ENCODE results near the gene DNAH2. TPM values are rescaled to one million over a fixed set of nuclear protein-coding genes. Genes with fewer than 3 reads are reported as not detected.

Gene DNAH2
- total RNA-seq, 1 experiment from 2014 or later, result 0.15 TPM

- WGBS (ENCODE audit: extremely low coverage, insufficient read length, low lambda C conversion rate), result no CpG with 5 or more reads among the region's 4 CpGs
- Histone ChIP-seq H3T11ph (ENCODE audit: low read length) (no peak overlapping the region), H2BK20ac (ENCODE audit: low read depth, low read length, poor library complexity, severe bottlenecking) (no peak overlapping the region), H2BK12ac (ENCODE audit: insufficient read length, low read depth, low read length) (no peak overlapping the region), H3K9ac (ENCODE audit: extremely low read depth, insufficient read length, low read length) (no peak overlapping the region), H2BK15ac (ENCODE audit: low read depth, low read length) (no peak overlapping the region), H4K20me1 (ENCODE audit: control insufficient read depth, insufficient read depth, insufficient read length) (no peaks in the 10 kb centered on the region), H4K5ac (ENCODE audit: insufficient read length, low read depth, low read length) (no peak overlapping the region), H3K79me1 (ENCODE audit: insufficient read depth, low read depth, low read length, poor library complexity, severe bottlenecking) (no peaks in the 10 kb centered on the region), H4K8ac (replicated peaks; ENCODE audit: insufficient read length, low read depth, low read length) (no peak overlapping the region), H3K14ac (ENCODE audit: insufficient read depth, low read length) (no peak overlapping the region), H3K56ac (ENCODE audit: insufficient read length, low read depth, low read length) (no peak overlapping the region), H2BK5ac (ENCODE audit: insufficient read length, low read length) (no peak overlapping the region), H2AK5ac (ENCODE audit: insufficient read length, low read length) (no peak overlapping the region), H3K23ac (ENCODE audit: insufficient read length, low read depth, low read length) (no peak overlapping the region), H3K4ac (ENCODE audit: low read depth, low read length) (no peak overlapping the region), H3K23me2 (ENCODE audit: insufficient read length, low read depth, low read length, poor library complexity, severe bottlenecking) (peaks cover 8% of the 10 kb centered on the region), H3K4me1 (ENCODE audit: insufficient read depth, low read length) (peaks cover 4% of the 10 kb centered on the region; the same call in 1 of the 2 replicates), H3K18ac (ENCODE audit: insufficient read length, low read depth, low read length) (no peak overlapping the region), H3K9me3 (ENCODE audit: control insufficient read depth, low read depth, low read length) (no peaks in the 10 kb centered on the region), H2BK120ac (ENCODE audit: low read depth, low read length, poor library complexity, severe bottlenecking) (no peak overlapping the region), H3K27ac (ENCODE audit: insufficient read length, low read depth, low read length) (no peak overlapping the region), H3K27me3 (ENCODE audit: insufficient read depth, low read length) (no peaks in the 10 kb centered on the region; the same call in 1 of the 2 replicates), H4K91ac (ENCODE audit: insufficient read length, low read depth, low read length) (no peak overlapping the region), H2AFZ (ENCODE audit: low read length) (no peak overlapping the region), H3K79me2 (ENCODE audit: insufficient read depth, low read length) (no peaks in the 10 kb centered on the region), H3K4me2 (ENCODE audit: insufficient read depth, insufficient read length, low read length) (no peak overlapping the region)
- H3K27ac Mint-ChIP-seq, result peak overlapping the region in 1 of 3 experiments; percentile 26; a peak in 1 of 7 replicates
- peaks cover 31 to 45% of the 10 kb centered on the region in 2 experiments for H3K4me1 Mint-ChIP-seq
- peaks cover 44% of the 10 kb centered on the region for H3K27me3 Mint-ChIP-seq (ENCODE audit: low read depth)
- H3K36me3 Mint-ChIP-seq (ENCODE audit: insufficient read depth in 1 of 3, low read depth in 3 of 3), result no peaks in the 10 kb centered on the region
- no peak for TF ChIP-seq CTCF (conservative IDR thresholded peaks at IDR 0.05)
- DNase-seq, result no peak
- H3K4me3 Mint-ChIP-seq, result no peak overlapping the region
- no peaks in the 10 kb centered on the region for H3K9me3 Mint-ChIP-seq
These were observed 2.6 kb downstream of the DNAH2 start for GRCh38 chr17:7720125-7720524.
